ENCODE results near the gene TMEM98. TPM values are rescaled to one million over a fixed set of nuclear protein-coding genes. Genes with fewer than 3 reads are reported as not detected.

The TMEM98 gene
- total RNA-seq, 2 donors from 2014 or later, result 98.3 to 206 TPM

- DNase-seq (ENCODE audit: low spot score), result no peak
- Histone ChIP-seq H3K27me3 (replicated peaks; ENCODE audit: insufficient read depth) (no peaks in the 10 kb centered on the region), H3K9me3 (no peaks in the 10 kb centered on the region), H3K4me3 (no peak overlapping the region), H3K27ac (no peak overlapping the region), H3K4me1 (replicated peaks) (no peaks in the 10 kb centered on the region), H3K36me3 (no peaks in the 10 kb centered on the region)
- intact Hi-C loops (cut with DNase I), result no loop called here
- TF ChIP-seq POLR2AphosphoS5 (IDR thresholded peaks at IDR 0.05) (no peak), POLR2A (IDR thresholded peaks at IDR 0.05) (no peak), CTCF (IDR thresholded peaks at IDR 0.05) (no peak)
- 94% methylated on average over 4 of the region's 4 CpGs for WGBS
These were observed 26.2 kb upstream of the TMEM98 start for GRCh38 chr17:32901743-32902142.

GRCh38 chr17:32903774-32904673 lies 23.9 kb upstream of the TMEM98 start:
- DNase-seq (ENCODE audit: low spot score), result no peak
- Histone ChIP-seq H3K27me3 (replicated peaks; ENCODE audit: insufficient read depth) (no peaks in the 10 kb centered on the region), H3K4me3 (no peak overlapping the region), H3K36me3 (no peaks in the 10 kb centered on the region), H3K4me1 (replicated peaks) (no peaks in the 10 kb centered on the region), H3K27ac (no peak overlapping the region), H3K9me3 (no peaks in the 10 kb centered on the region)
- 85% methylated on average over 5 of the region's 5 CpGs for WGBS
- intact Hi-C loops (cut with DNase I), result no loop called here
- TF ChIP-seq CTCF (IDR thresholded peaks at IDR 0.05) (no peak), POLR2A (IDR thresholded peaks at IDR 0.05) (no peak), POLR2AphosphoS5 (IDR thresholded peaks at IDR 0.05) (no peak)

GRCh38 chr17:32904891-32905290 lies 23.1 kb upstream of the TMEM98 start:
- Histone ChIP-seq H3K27ac (no peak overlapping the region), H3K4me3 (no peak overlapping the region), H3K27me3 (replicated peaks; ENCODE audit: insufficient read depth) (no peaks in the 10 kb centered on the region), H3K4me1 (replicated peaks) (no peaks in the 10 kb centered on the region), H3K9me3 (no peaks in the 10 kb centered on the region), H3K36me3 (no peaks in the 10 kb centered on the region)
- DNase-seq (ENCODE audit: low spot score), result no peak
- WGBS, result 72% methylated on average over 3 of the region's 3 CpGs
- intact Hi-C loops (cut with DNase I), result no loop called here
- TF ChIP-seq POLR2AphosphoS5 (IDR thresholded peaks at IDR 0.05), result no peak
- TF ChIP-seq CTCF (IDR thresholded peaks at IDR 0.05), result no peak
- TF ChIP-seq POLR2A (IDR thresholded peaks at IDR 0.05), result no peak

- intact Hi-C loops (cut with DNase I), result no loop called here
- TF ChIP-seq CTCF (IDR thresholded peaks at IDR 0.05), result no peak
- no peak for TF ChIP-seq POLR2A (IDR thresholded peaks at IDR 0.05)
- no peak for TF ChIP-seq POLR2AphosphoS5 (IDR thresholded peaks at IDR 0.05)
- 81% methylated on average over 6 of the region's 6 CpGs for WGBS
- Histone ChIP-seq H3K27ac (no peak overlapping the region), H3K27me3 (replicated peaks; ENCODE audit: insufficient read depth) (no peaks in the 10 kb centered on the region), H3K36me3 (no peaks in the 10 kb centered on the region), H3K9me3 (no peaks in the 10 kb centered on the region), H3K4me1 (replicated peaks) (no peaks in the 10 kb centered on the region), H3K4me3 (no peak overlapping the region)
- no peak for DNase-seq (ENCODE audit: low spot score)
These were observed 20.4 kb upstream of the TMEM98 start for GRCh38 chr17:32907583-32907982.

All from prostate gland (tissue), 2 donors.